HG03469 (cell line): ENCODE measurements around the gene ZNF423.
"Not testable (repeated sequence)": the region's sequence is repeated elsewhere in the genome, so short reads cannot be mapped to it uniquely, and the experiment has no call there.

ENCODE experiments used
- ATAC-seq: cut with Tn5 transposase; IDR thresholded peaks from one replicate; pipeline ENCODE4 v1.9.1; 2021; ENCODE audit warnings: mild to moderate bottlenecking, moderate library complexity, moderate number of reproducible peaks; ENCODE audit not compliant: unreplicated experiment

Gene ZNF423

DNA sequence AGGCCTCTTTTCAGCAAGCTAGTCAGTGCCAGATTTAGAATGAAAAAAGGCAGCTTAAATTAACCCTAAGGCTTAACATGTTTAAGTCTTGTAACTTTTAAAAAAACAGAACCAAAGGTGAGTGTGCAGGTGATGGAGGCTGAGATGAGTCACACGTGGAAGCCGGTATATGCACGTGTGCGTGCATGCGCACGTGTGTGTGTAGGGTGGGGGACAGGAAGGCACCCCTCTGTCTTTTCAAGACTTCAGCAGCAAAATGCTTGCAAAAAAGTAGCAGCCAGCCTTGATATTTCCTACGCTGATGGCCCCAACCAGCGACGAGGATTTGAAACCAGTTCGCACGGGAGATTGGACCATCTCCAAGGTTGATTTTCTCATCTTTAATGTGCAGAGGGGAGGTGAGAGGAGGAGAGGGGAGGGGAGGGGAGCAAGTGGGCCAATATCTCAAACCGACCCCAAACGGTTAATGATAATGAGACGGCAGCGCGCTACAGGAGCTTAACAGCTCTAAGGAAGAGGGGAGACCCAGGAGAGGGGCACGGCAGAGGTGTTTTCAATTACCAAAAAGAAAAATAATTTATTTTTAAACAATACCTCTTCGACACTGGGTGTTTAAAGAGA, 154.7 kb downstream of the ZNF423 start:
- ATAC-seq, result no peak

DNA sequence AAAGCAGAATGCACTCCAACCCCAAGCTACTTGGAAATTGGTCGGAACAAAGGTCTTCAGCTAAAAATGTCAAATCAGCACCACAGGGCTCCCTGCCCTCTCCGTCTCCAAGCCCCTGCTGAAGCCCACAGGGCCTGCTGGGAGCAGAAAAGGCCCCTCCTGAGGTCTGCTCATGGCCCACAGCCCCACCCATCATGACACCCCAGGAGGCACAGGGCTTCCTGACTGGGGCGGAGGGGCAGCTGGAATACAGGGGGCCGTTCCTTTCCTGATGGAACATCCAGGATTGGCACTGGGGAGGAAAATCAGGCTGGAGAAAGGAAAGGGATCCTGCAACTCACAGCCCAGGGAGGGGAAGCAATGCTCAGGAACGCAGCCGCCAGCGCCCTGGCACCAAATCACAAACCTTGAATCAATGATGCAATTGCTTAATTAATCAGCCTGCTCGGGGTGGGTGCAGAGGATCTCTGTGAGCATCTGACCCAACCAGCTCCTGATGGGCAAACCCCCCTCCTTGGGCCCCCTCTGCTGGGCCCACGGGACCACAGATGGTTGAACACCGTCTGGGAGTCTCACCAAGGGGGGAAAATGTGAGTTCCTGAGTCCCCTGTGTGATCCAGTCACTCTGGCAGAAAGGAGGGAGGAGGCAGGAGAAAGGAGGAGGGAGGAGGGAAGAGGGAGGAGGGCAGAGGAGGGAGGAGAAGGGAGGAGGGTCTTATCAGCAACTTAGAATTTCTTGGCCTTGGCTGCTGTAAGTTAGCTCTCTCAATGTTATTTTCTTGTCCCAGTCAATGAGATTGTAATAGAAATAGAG, 155.5 kb downstream of the ZNF423 start:
- ATAC-seq, result no peak

- ATAC-seq, result no peak
These were observed 156.1 kb downstream of the ZNF423 start for GRCh38 chr16:49699841-49700175.

- no peak for ATAC-seq
These were observed 156.7 kb downstream of the ZNF423 start for GRCh38 chr16:49698931-49699840.

GRCh38 chr16:49698453-49698815, 157.5 kb downstream of the ZNF423 start:
- ATAC-seq, result no peak

- no peak for ATAC-seq
These were observed 158.1 kb downstream of the ZNF423 start for GRCh38 chr16:49697631-49698452.

DNA sequence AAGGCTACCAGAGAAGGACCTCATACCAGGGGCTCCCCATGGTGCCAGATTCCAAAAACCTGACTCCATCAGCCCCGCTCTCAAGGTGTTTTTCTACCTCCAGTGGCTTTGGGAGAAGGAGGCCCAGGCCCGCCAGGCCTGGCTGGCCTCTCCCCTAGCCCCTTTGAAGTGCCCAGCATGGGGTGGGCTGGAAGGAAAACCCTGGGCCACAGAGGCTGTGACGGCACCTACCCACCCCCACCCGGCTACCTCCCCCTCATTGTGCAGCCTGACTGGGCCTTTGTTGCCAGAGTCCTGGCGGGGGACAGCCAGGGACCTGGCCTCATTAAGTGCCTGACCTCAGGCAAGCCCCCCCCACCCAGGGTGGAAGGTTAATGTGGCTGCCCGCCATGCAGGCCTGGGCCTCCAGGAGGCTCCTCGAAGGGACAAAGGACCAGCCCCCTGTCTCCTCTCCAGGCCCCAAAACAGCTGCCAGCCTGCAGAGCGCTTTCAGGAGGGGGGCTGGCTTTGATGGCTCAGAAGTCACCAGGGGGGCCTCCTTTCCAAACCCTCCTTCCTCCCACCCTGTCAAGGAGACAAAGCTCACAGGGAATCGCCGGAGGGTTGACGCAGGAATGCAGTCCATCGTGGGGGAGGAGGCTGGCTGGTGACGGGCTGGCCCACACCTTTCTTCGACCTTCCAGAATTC, 159.4 kb downstream of the ZNF423 start:
- ATAC-seq, result no peak

DNA sequence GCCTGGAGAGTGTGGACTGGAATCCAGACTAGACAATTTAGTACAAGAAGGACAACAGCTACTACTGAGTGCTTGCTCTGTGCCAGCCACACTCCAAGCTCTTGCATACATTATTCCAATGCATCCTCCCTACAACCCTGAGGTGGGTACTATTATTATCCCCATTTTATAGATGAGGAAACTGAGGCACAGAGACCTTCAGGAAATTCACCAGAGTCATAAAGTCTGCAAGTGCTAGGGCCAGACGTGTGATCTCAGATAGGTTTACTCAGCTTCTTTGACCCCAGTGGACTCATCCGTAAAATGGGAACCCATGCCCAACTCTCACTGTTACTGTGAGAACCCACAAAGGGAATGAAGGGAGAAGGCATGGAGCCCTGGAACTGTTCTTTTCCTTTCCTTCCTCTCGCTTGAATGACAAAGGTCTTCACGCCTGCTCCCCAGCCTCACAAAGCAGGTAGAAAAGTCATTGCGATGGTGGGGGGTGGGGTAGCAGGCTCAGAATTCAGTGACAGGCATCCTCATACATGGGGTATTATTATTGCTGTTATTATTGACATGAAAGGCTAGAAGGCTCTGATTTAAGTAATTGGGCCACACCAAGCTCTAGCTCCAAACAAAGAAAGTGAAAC, 160.0 kb downstream of the ZNF423 start:
- no peak for ATAC-seq

DNA sequence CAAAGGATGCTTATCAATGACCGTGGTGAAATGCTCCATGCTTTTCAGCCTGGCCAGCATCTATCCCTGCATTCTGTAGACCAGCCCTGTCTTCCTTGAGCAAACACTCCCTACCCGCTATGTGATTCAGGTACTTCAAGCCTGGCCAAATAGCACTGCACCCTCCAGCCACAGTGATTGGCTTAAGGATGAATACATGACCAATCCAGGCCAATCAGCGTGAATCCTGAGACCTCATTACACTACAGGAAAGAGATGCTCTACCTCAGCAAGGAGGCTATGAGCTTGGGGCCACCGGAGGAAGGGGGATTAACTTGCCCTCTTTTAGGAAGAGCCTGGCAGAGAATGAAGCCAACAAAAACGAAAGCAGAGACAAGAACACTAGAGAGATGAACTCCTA, 162.5 kb downstream of the ZNF423 start:
- ATAC-seq, result no peak

GRCh38 chr16:49690778-49691177, 165.1 kb downstream of the ZNF423 start:
- ATAC-seq, result no peak

DNA sequence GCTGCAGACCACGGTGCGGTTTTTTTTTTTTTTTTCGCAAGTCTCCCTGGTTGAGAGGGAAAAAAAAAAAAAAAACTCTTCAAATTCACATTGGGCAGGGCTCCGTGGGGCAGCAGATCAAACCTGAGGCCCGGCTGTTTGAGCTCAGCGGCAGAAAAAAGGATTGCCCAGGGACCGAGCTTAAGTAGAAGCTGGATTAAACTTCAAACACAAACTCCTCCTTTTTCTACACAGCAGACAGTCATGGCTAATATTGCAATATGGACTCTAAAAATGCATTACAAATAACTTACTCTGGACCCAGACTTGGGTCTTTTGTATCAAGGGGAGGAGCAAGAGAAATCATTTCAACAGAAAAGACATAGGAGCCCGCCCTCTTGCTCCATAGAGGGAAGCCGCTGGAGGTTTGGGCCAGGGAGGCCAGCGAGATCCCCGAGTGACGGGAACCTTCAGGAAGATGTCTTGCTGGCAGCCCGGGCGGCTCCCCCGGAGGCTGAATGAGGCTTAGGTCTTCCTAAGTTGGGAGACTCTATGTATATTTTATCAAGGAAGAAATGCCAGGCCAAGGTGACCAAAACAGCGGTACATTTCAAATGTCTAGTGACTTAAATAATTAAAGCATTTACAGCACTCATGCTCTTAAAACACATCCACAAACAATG, 167.7 kb downstream of the ZNF423 start:
- no peak for ATAC-seq

- ATAC-seq, result no peak
These were observed 168.4 kb downstream of the ZNF423 start for GRCh38 chr16:49687476-49688002.

DNA sequence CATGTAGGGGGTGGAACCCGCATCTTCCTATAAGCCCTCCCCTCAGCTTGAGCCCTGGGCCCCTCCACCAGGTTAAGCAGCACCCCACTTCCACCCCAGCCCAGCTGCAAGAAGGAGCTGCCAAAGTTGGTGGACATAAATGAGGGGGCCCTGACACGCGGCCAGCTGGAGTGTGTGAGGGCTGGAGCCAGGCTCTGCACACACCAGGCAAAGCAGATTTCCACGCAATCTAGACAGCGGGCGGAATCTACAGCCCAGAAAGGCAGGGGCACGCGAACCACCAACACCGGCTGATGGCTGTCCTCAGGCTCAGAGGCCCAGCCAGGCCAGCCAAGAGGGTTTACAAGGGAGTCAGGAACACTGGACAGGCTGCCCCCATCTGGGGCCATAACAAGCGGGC, 171.2 kb downstream of the ZNF423 start:
- ATAC-seq, result no peak

- ATAC-seq, result no peak
These were observed 173.2 kb downstream of the ZNF423 start for GRCh38 chr16:49682577-49683165.

GRCh38 chr16:49681217-49681883, 174.6 kb downstream of the ZNF423 start:
- no peak for ATAC-seq

DNA sequence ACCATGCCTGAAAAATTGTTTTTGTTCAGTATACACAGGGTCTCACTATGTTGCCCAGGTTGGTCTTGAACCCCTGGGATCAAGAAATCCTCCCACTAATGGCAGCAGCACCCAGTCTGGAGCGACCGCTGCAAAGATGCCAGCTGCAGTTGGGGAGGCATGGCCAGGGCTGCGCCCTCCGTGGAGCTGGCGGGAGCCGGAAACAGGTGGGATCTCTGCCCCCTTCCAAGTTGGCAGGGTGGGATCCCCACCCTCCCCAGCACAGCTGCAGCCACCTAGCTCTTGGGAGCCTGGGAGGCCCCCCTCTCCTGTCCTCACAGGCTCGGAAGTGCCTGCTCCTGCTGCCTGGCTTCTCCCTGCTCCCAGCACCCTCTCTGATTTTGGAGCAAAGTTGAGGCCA, 176.8 kb downstream of the ZNF423 start:
- no peak for ATAC-seq

- ATAC-seq, result not testable (repeated sequence)
These were observed 178.3 kb downstream of the ZNF423 start for GRCh38 chr16:49677661-49678060.

GRCh38 chr16:49675413-49675812, 180.5 kb downstream of the ZNF423 start:
- ATAC-seq, result no peak
